Body of pancreas (tissue), 4 donors: ENCODE data around the gene OSBPL1A.

ENCODE experiments used
- POLR2A ChIP-seq, 3 donors: fragments of 450-650 bp; IDR thresholded peaks; one replicate each; pipeline ENCODE4 v1.6.1; 2016; ENCODE audit warnings: antibody characterized with exemption in 3 of 3, mild to moderate bottlenecking in 2 of 3
- TF ChIP-seq, protein P1 (sequence below), 7 experiments: fragments of 450-650 bp in 4 of 7; fragments of 200-600 bp in 3 of 7; sonication (generic) in 3 of 7; IDR thresholded peaks; one replicate each; pipeline ENCODE4 v1.5.1; 2016 to 2019; ENCODE audit warnings: antibody characterized with exemption in 7 of 7

DNA sequence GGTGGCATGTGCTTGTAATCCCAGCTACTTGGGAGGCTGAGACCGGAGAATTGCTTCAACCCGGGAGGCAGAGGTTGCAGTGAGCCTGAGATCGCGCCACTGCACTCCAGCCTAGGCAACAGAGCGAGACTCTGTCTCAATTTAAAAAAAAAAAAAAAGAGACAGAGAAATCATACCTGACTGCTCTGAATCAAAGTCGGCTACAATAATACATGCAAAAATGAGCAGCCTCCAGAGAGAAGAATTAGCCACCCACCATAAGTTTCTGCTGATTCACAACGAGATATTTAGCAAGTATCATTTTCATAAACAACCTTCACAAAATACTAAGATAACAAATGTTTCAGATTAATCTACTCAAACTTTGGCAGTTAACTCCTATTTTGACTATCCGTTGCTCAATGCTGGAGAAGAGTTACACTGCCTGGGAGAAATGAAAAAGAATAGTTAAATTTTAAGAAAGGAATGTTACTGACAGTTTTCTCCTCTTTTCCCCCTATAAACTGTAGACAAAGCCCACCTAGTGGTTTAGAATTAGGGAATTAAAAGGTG is 1.5 kb downstream of the OSBPL1A start:
- TF ChIP-seq, protein P1, sequence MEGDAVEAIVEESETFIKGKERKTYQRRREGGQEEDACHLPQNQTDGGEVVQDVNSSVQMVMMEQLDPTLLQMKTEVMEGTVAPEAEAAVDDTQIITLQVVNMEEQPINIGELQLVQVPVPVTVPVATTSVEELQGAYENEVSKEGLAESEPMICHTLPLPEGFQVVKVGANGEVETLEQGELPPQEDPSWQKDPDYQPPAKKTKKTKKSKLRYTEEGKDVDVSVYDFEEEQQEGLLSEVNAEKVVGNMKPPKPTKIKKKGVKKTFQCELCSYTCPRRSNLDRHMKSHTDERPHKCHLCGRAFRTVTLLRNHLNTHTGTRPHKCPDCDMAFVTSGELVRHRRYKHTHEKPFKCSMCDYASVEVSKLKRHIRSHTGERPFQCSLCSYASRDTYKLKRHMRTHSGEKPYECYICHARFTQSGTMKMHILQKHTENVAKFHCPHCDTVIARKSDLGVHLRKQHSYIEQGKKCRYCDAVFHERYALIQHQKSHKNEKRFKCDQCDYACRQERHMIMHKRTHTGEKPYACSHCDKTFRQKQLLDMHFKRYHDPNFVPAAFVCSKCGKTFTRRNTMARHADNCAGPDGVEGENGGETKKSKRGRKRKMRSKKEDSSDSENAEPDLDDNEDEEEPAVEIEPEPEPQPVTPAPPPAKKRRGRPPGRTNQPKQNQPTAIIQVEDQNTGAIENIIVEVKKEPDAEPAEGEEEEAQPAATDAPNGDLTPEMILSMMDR (IDR thresholded peaks at IDR 0.05) = no peak
- TF ChIP-seq POLR2A (IDR thresholded peaks at IDR 0.05) = no peak
